T-helper 2 cell treated with Interferon-gamma antibody and Interleukin-4, amounts not matched to agents 5 μg/mL and 100 μg/mL, for 36 hours (primary cell): ENCODE measurements around the gene IRX2.

ENCODE experiments used
- DNase-seq: peaks from one replicate; pipeline ENCODE4 v3.0.0; 2021; ENCODE audit warnings: low spot score
- H3K27ac Mint-ChIP-seq: one replicate; pipeline ENCODE4 v1.8.0; 2021; ENCODE audit warnings: mild to moderate bottlenecking, mixed read lengths
- H3K27me3 Mint-ChIP-seq: one replicate; pipeline ENCODE4 v1.8.0; 2021; ENCODE audit warnings: low read depth, mixed read lengths
- H3K36me3 Mint-ChIP-seq: one replicate; pipeline ENCODE4 v1.8.0; 2021; ENCODE audit warnings: low read depth, mixed read lengths
- H3K4me1 Mint-ChIP-seq: one replicate; pipeline ENCODE4 v1.8.0; 2021; ENCODE audit warnings: low read depth, mixed read lengths
- H3K4me3 Mint-ChIP-seq: one replicate; pipeline ENCODE4 v1.8.0; 2022; ENCODE audit warnings: mild to moderate bottlenecking, moderate library complexity, mixed read lengths
- H3K9me3 Mint-ChIP-seq: one replicate; pipeline ENCODE4 v1.8.0; 2021; ENCODE audit warnings: mixed read lengths

IRX2 gene

GRCh38 chr5:2740876-2741555 is 10.5 kb downstream of the IRX2 start:
- no peaks in the 10 kb centered on the region for H3K4me1 Mint-ChIP-seq
- no peak overlapping the region for H3K4me3 Mint-ChIP-seq
- peaks cover 56% of the 10 kb centered on the region for H3K27me3 Mint-ChIP-seq
- H3K9me3 Mint-ChIP-seq: no peaks in the 10 kb centered on the region
- DNase-seq: no peak
- no peaks in the 10 kb centered on the region for H3K36me3 Mint-ChIP-seq
- no peak overlapping the region for H3K27ac Mint-ChIP-seq

- H3K27ac Mint-ChIP-seq: no peak overlapping the region
- H3K27me3 Mint-ChIP-seq: peaks cover 49% of the 10 kb centered on the region
- no peak for DNase-seq
- no peak overlapping the region for H3K4me3 Mint-ChIP-seq
- H3K9me3 Mint-ChIP-seq: no peaks in the 10 kb centered on the region
- no peaks in the 10 kb centered on the region for H3K36me3 Mint-ChIP-seq
- no peaks in the 10 kb centered on the region for H3K4me1 Mint-ChIP-seq
Observed at GRCh38 chr5:2740051-2740875, 11.2 kb downstream of the IRX2 start.

DNA sequence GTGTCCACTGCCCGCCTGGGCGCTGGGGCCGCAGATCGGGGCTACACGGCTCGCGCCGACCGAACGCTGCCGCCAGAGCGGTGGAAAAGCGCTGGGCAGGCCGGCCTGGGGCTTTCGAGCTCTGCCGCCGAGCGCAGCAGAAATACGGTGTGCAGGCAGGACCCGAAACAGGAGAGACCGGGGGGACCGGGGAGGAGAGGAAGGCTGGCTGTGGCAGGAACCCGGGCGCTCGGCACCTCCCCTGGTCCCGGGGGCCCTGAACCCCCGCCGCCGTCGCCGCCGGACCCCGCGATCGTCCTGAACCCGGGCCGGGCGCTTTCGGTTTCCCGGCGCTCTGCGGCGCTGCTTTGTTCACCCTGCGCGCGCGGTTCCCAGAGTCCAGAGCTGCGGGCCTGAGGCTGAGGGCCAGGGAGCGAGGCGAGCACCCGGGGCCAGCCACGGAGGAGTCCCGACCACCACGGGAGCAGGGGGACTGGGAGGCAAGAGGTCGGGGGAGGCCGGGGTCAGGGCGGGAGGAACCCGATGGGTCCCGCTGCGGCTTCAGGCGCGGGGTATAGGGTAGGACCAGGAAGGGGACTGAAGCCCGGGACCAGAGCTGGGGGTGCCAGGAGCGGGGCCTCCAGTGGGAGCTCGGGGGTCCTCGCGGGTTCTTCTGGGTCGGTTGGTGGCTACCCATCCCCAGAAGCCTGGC is 12.0 kb downstream of the IRX2 start:
- Mint-ChIP-seq H3K27me3 (peaks cover 42% of the 10 kb centered on the region), H3K9me3 (no peaks in the 10 kb centered on the region), H3K4me3 (no peak overlapping the region), H3K27ac (no peak overlapping the region), H3K4me1 (no peaks in the 10 kb centered on the region), H3K36me3 (no peaks in the 10 kb centered on the region)
- no peak for DNase-seq

- Mint-ChIP-seq H3K9me3 (no peaks in the 10 kb centered on the region), H3K27me3 (peaks cover 36% of the 10 kb centered on the region), H3K27ac (no peak overlapping the region), H3K4me1 (no peaks in the 10 kb centered on the region), H3K4me3 (no peak overlapping the region), H3K36me3 (no peaks in the 10 kb centered on the region)
- DNase-seq: no peak
Observed at GRCh38 chr5:2738700-2739359, 12.6 kb downstream of the IRX2 start.

DNA sequence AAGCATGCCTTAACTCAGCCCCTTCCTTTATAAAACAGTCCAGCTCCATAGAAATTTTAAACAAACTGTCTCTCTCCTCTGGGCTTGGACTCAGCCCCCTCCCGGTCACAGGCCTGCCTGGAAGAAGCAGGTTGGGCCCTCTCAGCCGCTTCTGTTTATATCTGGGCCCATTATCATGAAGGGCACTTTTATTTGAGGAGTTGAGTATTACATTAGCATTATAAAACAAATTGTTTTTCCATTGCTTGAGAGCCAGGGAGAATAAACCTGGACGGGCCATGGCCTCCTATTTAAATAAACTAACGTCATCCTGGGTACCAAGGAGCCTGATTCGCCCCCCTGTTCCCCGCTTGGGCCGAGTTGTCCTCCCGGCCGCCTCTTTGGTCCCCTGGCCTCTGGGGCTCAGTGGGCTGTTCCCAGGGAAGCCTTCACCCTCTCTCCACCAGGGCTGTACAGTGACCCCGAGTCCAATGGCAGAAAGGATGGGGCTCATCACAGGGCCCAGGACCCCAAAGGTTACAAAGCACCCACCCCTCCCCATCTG is 13.2 kb downstream of the IRX2 start:
- no peaks in the 10 kb centered on the region for H3K9me3 Mint-ChIP-seq
- no peak overlapping the region for H3K4me3 Mint-ChIP-seq
- H3K27me3 Mint-ChIP-seq: peaks cover 31% of the 10 kb centered on the region
- no peaks in the 10 kb centered on the region for H3K36me3 Mint-ChIP-seq
- no peak for DNase-seq
- H3K27ac Mint-ChIP-seq: no peak overlapping the region
- H3K4me1 Mint-ChIP-seq: no peaks in the 10 kb centered on the region

- Mint-ChIP-seq H3K27me3 (peaks cover 28% of the 10 kb centered on the region), H3K4me1 (no peaks in the 10 kb centered on the region), H3K36me3 (no peaks in the 10 kb centered on the region), H3K4me3 (no peak overlapping the region), H3K9me3 (no peaks in the 10 kb centered on the region), H3K27ac (no peak overlapping the region)
- DNase-seq: no peak
Observed at GRCh38 chr5:2737273-2738155, 14.0 kb downstream of the IRX2 start.

- H3K27me3 Mint-ChIP-seq: peaks cover 23% of the 10 kb centered on the region
- H3K36me3 Mint-ChIP-seq: no peaks in the 10 kb centered on the region
- no peak for DNase-seq
- H3K4me1 Mint-ChIP-seq: no peaks in the 10 kb centered on the region
- no peaks in the 10 kb centered on the region for H3K9me3 Mint-ChIP-seq
- no peak overlapping the region for H3K4me3 Mint-ChIP-seq
- H3K27ac Mint-ChIP-seq: no peak overlapping the region
Observed at GRCh38 chr5:2736872-2737271, 14.6 kb downstream of the IRX2 start.

DNA sequence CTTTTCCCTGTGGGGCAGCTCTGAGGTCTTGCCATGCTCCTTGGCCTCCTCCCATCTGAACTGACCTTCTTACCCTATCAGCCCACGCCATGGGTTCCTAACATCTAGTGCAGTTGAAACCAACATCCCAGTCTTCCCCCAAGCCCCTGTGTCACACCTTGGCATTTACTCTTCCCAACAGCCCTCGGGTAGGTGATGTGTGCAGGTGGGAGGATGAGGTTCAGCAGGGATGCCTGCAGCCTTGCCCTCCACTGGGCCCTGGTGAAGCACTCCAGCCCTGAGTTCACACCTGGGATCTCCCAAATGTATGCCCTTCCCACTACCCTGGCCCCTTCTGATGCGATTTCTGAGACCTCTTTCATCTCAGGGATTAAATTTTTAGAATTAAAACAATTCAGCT is 15.5 kb downstream of the IRX2 start:
- Mint-ChIP-seq H3K4me3 (no peak overlapping the region), H3K4me1 (no peaks in the 10 kb centered on the region), H3K9me3 (no peaks in the 10 kb centered on the region), H3K27ac (no peak overlapping the region), H3K36me3 (no peaks in the 10 kb centered on the region), H3K27me3 (peaks cover 15% of the 10 kb centered on the region)
- DNase-seq: no peak

DNA sequence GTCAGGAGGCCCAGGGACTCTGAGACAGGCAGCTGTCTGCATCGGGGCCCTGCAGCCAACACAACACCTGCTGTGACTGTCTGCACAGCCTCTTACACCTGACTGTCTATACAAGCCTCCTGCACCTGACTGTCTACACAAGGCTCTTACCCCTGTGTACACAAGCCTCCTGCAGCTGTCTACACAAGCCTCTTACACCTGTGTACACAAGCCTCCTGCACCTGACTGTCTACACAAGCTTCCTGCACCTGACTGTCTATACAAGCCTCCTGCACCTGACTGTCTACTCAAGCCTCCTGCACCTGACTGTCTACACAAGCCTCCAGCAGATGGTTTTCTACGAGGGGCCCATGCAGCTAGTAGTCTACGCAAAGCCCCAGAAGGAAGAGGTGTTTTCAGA is 18.6 kb downstream of the IRX2 start:
- H3K36me3 Mint-ChIP-seq: no peaks in the 10 kb centered on the region
- no peaks in the 10 kb centered on the region for H3K4me1 Mint-ChIP-seq
- no peak overlapping the region for H3K27ac Mint-ChIP-seq
- no peak for DNase-seq
- H3K9me3 Mint-ChIP-seq: no peaks in the 10 kb centered on the region
- H3K27me3 Mint-ChIP-seq: peaks cover 9% of the 10 kb centered on the region
- no peak overlapping the region for H3K4me3 Mint-ChIP-seq

DNA sequence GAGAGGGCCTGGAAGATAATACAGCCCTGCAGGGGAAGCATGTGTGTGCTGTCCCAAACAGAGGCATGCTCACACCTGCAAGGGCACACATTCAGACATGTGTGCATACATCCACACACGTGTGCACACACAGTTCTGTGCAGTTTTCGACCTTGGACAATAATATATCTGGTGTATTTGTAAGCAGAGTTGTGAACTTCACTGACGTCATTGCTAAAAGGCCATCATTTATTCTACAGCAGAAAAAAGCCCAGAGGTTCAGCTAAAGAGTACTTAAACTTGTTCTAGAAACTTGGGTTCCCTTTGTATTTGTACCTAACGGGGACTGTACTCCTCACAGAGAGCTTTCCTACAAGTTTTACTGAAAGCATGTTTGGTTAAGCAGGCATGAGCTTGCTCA is 19.5 kb downstream of the IRX2 start:
- no peaks in the 10 kb centered on the region for H3K4me1 Mint-ChIP-seq
- no peaks in the 10 kb centered on the region for H3K36me3 Mint-ChIP-seq
- H3K4me3 Mint-ChIP-seq: no peak overlapping the region
- no peak for DNase-seq
- H3K27me3 Mint-ChIP-seq: peaks cover 4% of the 10 kb centered on the region
- no peaks in the 10 kb centered on the region for H3K9me3 Mint-ChIP-seq
- no peak overlapping the region for H3K27ac Mint-ChIP-seq

GRCh38 chr5:2729189-2729588 is 22.3 kb downstream of the IRX2 start:
- no peaks in the 10 kb centered on the region for H3K4me1 Mint-ChIP-seq
- DNase-seq: no peak
- H3K27ac Mint-ChIP-seq: no peak overlapping the region
- H3K4me3 Mint-ChIP-seq: no peak overlapping the region
- H3K9me3 Mint-ChIP-seq: no peaks in the 10 kb centered on the region
- no peaks in the 10 kb centered on the region for H3K27me3 Mint-ChIP-seq
- no peaks in the 10 kb centered on the region for H3K36me3 Mint-ChIP-seq

- Mint-ChIP-seq H3K4me1 (no peaks in the 10 kb centered on the region), H3K4me3 (no peak overlapping the region), H3K36me3 (no peaks in the 10 kb centered on the region), H3K9me3 (no peaks in the 10 kb centered on the region), H3K27ac (no peak overlapping the region), H3K27me3 (no peaks in the 10 kb centered on the region)
- no peak for DNase-seq
Observed at GRCh38 chr5:2727550-2727949, 23.9 kb downstream of the IRX2 start.
